ENCODE results near the gene GMCL1.

DNA sequence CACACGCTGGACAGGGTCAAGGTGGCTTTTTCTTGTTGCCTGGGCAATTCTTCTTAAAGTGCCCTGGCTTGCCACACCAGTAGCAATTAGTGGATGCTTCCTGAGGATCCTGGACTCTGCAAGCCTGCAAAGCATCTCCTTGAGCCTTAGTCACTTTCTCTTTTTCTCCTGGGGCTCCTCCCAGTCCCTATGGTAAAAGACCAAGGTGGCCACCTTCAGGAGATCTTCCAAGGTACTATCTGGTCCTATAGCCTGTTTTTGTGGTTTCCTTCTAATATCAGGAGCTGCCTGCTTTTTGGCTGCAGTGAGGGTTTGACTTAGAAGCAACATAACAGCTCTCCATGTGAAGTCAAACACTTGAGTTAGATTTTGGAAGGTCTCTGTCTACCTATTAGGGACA, 33.3 kb upstream of the GMCL1 start:
- TF ChIP-seq TAF1 (IDR thresholded peaks at IDR 0.05; ENCODE audit: low read depth) (no peak), CEBPB (IDR thresholded peaks at IDR 0.05) (no peak), CREB1 (IDR thresholded peaks at IDR 0.05; ENCODE audit: low read depth) (no peak)
- TF ChIP-seq, protein P1, sequence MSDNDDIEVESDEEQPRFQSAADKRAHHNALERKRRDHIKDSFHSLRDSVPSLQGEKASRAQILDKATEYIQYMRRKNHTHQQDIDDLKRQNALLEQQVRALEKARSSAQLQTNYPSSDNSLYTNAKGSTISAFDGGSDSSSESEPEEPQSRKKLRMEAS (IDR thresholded peaks at IDR 0.05): no peak
- TF ChIP-seq, protein P2, sequence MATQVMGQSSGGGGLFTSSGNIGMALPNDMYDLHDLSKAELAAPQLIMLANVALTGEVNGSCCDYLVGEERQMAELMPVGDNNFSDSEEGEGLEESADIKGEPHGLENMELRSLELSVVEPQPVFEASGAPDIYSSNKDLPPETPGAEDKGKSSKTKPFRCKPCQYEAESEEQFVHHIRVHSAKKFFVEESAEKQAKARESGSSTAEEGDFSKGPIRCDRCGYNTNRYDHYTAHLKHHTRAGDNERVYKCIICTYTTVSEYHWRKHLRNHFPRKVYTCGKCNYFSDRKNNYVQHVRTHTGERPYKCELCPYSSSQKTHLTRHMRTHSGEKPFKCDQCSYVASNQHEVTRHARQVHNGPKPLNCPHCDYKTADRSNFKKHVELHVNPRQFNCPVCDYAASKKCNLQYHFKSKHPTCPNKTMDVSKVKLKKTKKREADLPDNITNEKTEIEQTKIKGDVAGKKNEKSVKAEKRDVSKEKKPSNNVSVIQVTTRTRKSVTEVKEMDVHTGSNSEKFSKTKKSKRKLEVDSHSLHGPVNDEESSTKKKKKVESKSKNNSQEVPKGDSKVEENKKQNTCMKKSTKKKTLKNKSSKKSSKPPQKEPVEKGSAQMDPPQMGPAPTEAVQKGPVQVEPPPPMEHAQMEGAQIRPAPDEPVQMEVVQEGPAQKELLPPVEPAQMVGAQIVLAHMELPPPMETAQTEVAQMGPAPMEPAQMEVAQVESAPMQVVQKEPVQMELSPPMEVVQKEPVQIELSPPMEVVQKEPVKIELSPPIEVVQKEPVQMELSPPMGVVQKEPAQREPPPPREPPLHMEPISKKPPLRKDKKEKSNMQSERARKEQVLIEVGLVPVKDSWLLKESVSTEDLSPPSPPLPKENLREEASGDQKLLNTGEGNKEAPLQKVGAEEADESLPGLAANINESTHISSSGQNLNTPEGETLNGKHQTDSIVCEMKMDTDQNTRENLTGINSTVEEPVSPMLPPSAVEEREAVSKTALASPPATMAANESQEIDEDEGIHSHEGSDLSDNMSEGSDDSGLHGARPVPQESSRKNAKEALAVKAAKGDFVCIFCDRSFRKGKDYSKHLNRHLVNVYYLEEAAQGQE (IDR thresholded peaks at IDR 0.05; ENCODE audit: low read depth): no peak
